Measurements from ENCODE around the gene NFX1. TPM values are rescaled to one million over a fixed set of nuclear protein-coding genes. Genes with fewer than 3 reads are reported as not detected.

NFX1 gene
- total and polyA plus RNA-seq, 4 donors, result 13.7 to 27.9 (median 14.6) TPM

DNA sequence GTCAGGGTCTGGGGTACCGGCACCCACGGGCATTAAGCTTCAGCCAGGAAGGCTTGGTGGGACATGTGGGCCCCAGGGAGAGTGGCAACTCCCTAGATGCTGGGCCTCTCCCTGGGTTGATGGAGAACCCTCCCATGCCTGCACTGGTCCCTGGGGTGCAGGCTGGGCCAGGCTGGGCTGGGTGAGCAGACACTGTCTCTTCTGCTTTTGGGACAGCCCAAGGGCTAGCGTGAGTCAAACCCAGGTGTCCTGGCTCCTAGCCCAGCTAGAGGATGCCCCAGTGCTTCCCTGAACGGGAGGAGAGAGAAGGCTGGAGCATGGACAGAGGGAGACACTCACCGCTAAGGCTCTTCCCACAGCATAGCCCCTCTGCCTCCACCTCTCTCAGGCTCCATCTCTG, 117.8 kb downstream of the NFX1 start:
- WGBS, result 84% methylated on average over 5 of the region's 5 CpGs
- no peak overlapping the region for H3K27ac ChIP-seq (ENCODE audit: low read depth in 1 of 2, low read length in 2 of 2)
- no peak for TF ChIP-seq HNF4A (conservative IDR thresholded peaks at IDR 0.05)
- no peak for TF ChIP-seq RXRA (IDR thresholded peaks at IDR 0.05)
- no peak overlapping the region for H3K4me3 ChIP-seq (ENCODE audit: low read depth in 1 of 3, low read length in 3 of 3)
- H3K36me3 ChIP-seq (ENCODE audit: control insufficient read depth in 4 of 4, insufficient read depth in 3 of 4, low read depth in 1 of 4, low read length in 3 of 4), result no peaks in the 10 kb centered on the region
- no peaks in the 10 kb centered on the region for H3K9me3 ChIP-seq (ENCODE audit: control insufficient read depth in 4 of 4, low read length in 3 of 4)
- no peak overlapping the region for H3K9ac ChIP-seq (ENCODE audit: low read depth in 1 of 2, low read length in 2 of 2)
- DNase-seq (ENCODE audit: low spot score), result no peak
- no peaks in the 10 kb centered on the region for H3K27me3 ChIP-seq (ENCODE audit: control insufficient read depth in 4 of 4, insufficient read depth in 4 of 4, low read length in 3 of 4)
- H3K4me1 ChIP-seq (ENCODE audit: control insufficient read depth in 4 of 4, insufficient read depth in 4 of 4, low read length in 3 of 4), result peaks cover 0 to 4% (median 2%) of the 10 kb centered on the region in 4 donors

DNA sequence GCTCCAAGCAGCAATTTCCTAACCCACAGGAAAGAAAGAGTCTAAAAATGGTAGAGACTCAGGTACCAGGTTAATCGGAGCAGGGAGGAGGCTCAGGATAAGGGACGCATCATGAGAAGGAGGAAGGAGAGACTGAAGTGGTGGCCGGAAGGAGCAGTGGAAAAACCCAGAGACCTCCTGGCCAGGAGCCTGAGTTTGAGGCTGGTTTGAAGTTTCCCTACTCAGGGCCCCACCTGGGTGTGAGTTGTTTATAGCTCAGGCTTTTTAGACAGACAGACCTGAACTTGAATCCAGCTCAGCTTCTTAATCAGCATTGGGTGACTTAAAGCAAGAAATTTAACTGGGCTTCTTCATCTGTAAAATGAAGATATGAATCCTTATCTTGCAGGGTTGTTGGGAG, 124.0 kb downstream of the NFX1 start:
- no peak for DNase-seq (ENCODE audit: low spot score)
- no peak overlapping the region for H3K4me3 ChIP-seq (ENCODE audit: low read depth in 1 of 3, low read length in 3 of 3)
- H3K4me1 ChIP-seq (ENCODE audit: control insufficient read depth in 4 of 4, insufficient read depth in 4 of 4, low read length in 3 of 4), result peaks cover 6 to 24% (median 16%) of the 10 kb centered on the region in 4 donors
- H3K27me3 ChIP-seq (ENCODE audit: control insufficient read depth in 4 of 4, insufficient read depth in 4 of 4, low read length in 3 of 4), result no peaks in the 10 kb centered on the region
- TF ChIP-seq EGR1 (IDR thresholded peaks at IDR 0.05; ENCODE audit: low read depth in 2 of 2) (no peak), YY1 (IDR thresholded peaks at IDR 0.05) (no peak), GABPA (IDR thresholded peaks at IDR 0.05 in 1 of 2, conservative IDR thresholded peaks at IDR 0.05 in 1 of 2) (no peak), NR2F2 (IDR thresholded peaks at IDR 0.05) (no peak), JUND (IDR thresholded peaks at IDR 0.05) (no peak), HNF4A (conservative IDR thresholded peaks at IDR 0.05) (no peak), HNF4G (IDR thresholded peaks at IDR 0.05) (no peak), FOXA2 (IDR thresholded peaks at IDR 0.05) (no peak), RXRA (IDR thresholded peaks at IDR 0.05) (no peak)
- TF ChIP-seq, protein P1, sequence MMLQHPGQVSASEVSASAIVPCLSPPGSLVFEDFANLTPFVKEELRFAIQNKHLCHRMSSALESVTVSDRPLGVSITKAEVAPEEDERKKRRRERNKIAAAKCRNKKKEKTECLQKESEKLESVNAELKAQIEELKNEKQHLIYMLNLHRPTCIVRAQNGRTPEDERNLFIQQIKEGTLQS (IDR thresholded peaks at IDR 0.05), result no peak
- TF ChIP-seq, protein P2, sequence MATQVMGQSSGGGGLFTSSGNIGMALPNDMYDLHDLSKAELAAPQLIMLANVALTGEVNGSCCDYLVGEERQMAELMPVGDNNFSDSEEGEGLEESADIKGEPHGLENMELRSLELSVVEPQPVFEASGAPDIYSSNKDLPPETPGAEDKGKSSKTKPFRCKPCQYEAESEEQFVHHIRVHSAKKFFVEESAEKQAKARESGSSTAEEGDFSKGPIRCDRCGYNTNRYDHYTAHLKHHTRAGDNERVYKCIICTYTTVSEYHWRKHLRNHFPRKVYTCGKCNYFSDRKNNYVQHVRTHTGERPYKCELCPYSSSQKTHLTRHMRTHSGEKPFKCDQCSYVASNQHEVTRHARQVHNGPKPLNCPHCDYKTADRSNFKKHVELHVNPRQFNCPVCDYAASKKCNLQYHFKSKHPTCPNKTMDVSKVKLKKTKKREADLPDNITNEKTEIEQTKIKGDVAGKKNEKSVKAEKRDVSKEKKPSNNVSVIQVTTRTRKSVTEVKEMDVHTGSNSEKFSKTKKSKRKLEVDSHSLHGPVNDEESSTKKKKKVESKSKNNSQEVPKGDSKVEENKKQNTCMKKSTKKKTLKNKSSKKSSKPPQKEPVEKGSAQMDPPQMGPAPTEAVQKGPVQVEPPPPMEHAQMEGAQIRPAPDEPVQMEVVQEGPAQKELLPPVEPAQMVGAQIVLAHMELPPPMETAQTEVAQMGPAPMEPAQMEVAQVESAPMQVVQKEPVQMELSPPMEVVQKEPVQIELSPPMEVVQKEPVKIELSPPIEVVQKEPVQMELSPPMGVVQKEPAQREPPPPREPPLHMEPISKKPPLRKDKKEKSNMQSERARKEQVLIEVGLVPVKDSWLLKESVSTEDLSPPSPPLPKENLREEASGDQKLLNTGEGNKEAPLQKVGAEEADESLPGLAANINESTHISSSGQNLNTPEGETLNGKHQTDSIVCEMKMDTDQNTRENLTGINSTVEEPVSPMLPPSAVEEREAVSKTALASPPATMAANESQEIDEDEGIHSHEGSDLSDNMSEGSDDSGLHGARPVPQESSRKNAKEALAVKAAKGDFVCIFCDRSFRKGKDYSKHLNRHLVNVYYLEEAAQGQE (IDR thresholded peaks at IDR 0.05), result no peak
- H3K36me3 ChIP-seq (ENCODE audit: control insufficient read depth in 4 of 4, insufficient read depth in 3 of 4, low read depth in 1 of 4, low read length in 3 of 4), result no peaks in the 10 kb centered on the region
- 73% methylated on average over 3 of the region's 3 CpGs for WGBS
- no peak overlapping the region for H3K9ac ChIP-seq (ENCODE audit: low read depth in 1 of 2, low read length in 2 of 2)
- H3K27ac ChIP-seq (ENCODE audit: low read depth in 1 of 2, low read length in 2 of 2), result no peak overlapping the region
- no peaks in the 10 kb centered on the region for H3K9me3 ChIP-seq (ENCODE audit: control insufficient read depth in 4 of 4, low read length in 3 of 4)

DNA sequence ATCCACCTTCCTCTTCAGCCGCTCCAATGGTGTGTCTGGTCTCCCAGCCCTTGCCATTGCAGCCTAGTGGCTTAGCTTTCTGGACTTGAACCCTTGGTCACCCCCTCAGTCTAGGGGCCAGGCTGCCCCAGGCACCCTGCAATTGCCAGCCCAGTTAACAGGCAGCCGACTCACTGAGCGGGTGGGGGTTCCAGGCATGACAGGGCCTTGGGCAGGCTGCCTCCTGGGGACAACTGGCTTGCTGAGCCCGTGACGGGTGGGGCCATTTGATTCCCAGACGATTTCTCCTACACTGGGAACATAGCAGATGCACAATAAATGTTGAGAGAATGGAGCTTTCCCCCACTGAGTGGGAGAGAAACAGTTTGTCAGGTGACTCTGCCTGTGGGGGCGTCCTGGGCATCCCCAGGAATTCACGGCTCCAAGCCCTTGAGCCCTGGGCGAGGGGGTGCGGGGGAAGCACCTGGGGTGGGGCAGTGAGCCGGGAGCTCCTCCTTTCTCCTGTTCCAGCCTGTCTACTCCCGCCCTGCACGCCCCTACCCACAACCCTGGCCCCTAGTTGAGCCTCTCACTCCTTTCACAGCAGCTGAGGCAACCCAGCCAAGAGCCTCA, 124.7 kb downstream of the NFX1 start:
- no peak overlapping the region for H3K9ac ChIP-seq (ENCODE audit: low read depth in 1 of 2, low read length in 2 of 2)
- H3K27me3 ChIP-seq (ENCODE audit: control insufficient read depth in 4 of 4, insufficient read depth in 4 of 4, low read length in 3 of 4), result no peaks in the 10 kb centered on the region
- H3K36me3 ChIP-seq (ENCODE audit: control insufficient read depth in 4 of 4, insufficient read depth in 3 of 4, low read depth in 1 of 4, low read length in 3 of 4), result no peaks in the 10 kb centered on the region
- peaks cover 6 to 24% (median 16%) of the 10 kb centered on the region in 4 donors for H3K4me1 ChIP-seq (ENCODE audit: control insufficient read depth in 4 of 4, insufficient read depth in 4 of 4, low read length in 3 of 4)
- WGBS, result 71% methylated on average over 13 of the region's 13 CpGs
- no peak for DNase-seq (ENCODE audit: low spot score)
- H3K9me3 ChIP-seq (ENCODE audit: control insufficient read depth in 4 of 4, low read length in 3 of 4), result no peaks in the 10 kb centered on the region
- H3K27ac ChIP-seq (ENCODE audit: low read depth in 1 of 2, low read length in 2 of 2), result peak overlapping the region; percentile 30 to 36
- no peak overlapping the region for H3K4me3 ChIP-seq (ENCODE audit: low read depth in 1 of 3, low read length in 3 of 3)
- TF ChIP-seq JUND (IDR thresholded peaks at IDR 0.05) (no peak), GABPA (IDR thresholded peaks at IDR 0.05 in 1 of 2, conservative IDR thresholded peaks at IDR 0.05 in 1 of 2) (no peak), FOXA2 (IDR thresholded peaks at IDR 0.05) (no peak), TAF1 (conservative IDR thresholded peaks at IDR 0.05) (no peak), NR2F2 (IDR thresholded peaks at IDR 0.05) (no peak), HNF4A (conservative IDR thresholded peaks at IDR 0.05) (no peak), EGR1 (IDR thresholded peaks at IDR 0.05; ENCODE audit: low read depth in 2 of 2) (no peak), RXRA (IDR thresholded peaks at IDR 0.05) (no peak)
- TF ChIP-seq, protein P1 (IDR thresholded peaks at IDR 0.05), result no peak
- TF ChIP-seq, protein P3, sequence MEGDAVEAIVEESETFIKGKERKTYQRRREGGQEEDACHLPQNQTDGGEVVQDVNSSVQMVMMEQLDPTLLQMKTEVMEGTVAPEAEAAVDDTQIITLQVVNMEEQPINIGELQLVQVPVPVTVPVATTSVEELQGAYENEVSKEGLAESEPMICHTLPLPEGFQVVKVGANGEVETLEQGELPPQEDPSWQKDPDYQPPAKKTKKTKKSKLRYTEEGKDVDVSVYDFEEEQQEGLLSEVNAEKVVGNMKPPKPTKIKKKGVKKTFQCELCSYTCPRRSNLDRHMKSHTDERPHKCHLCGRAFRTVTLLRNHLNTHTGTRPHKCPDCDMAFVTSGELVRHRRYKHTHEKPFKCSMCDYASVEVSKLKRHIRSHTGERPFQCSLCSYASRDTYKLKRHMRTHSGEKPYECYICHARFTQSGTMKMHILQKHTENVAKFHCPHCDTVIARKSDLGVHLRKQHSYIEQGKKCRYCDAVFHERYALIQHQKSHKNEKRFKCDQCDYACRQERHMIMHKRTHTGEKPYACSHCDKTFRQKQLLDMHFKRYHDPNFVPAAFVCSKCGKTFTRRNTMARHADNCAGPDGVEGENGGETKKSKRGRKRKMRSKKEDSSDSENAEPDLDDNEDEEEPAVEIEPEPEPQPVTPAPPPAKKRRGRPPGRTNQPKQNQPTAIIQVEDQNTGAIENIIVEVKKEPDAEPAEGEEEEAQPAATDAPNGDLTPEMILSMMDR (IDR thresholded peaks at IDR 0.05; ENCODE audit: low read depth, low read length, missing input control), result no peak
- TF ChIP-seq, protein P2 (IDR thresholded peaks at IDR 0.05), result no peak
- TF ChIP-seq, protein P4, sequence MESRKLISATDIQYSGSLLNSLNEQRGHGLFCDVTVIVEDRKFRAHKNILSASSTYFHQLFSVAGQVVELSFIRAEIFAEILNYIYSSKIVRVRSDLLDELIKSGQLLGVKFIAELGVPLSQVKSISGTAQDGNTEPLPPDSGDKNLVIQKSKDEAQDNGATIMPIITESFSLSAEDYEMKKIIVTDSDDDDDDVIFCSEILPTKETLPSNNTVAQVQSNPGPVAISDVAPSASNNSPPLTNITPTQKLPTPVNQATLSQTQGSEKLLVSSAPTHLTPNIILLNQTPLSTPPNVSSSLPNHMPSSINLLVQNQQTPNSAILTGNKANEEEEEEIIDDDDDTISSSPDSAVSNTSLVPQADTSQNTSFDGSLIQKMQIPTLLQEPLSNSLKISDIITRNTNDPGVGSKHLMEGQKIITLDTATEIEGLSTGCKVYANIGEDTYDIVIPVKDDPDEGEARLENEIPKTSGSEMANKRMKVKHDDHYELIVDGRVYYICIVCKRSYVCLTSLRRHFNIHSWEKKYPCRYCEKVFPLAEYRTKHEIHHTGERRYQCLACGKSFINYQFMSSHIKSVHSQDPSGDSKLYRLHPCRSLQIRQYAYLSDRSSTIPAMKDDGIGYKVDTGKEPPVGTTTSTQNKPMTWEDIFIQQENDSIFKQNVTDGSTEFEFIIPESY (IDR thresholded peaks at IDR 0.05), result no peak

Data from liver (tissue), 9 donors.